ENCODE measurements around the gene SCN1B.
A peak's percentile ranks its signal among the peaks of the same experiment; 100 is the strongest.

Gene SCN1B

GRCh38 chr19:35086455-35086854 lies 56.2 kb downstream of the SCN1B start (continued):
- no peak for TF ChIP-seq REST (tag by site-specific recombination; IDR thresholded peaks at IDR 0.05)
- TF ChIP-seq ZNF544 (tag by site-specific recombination; IDR thresholded peaks at IDR 0.05), result no peak
- no peak for TF ChIP-seq BCL11B (tag by site-specific recombination; IDR thresholded peaks at IDR 0.05; ENCODE audit: low read depth)
- no peak for TF ChIP-seq BCL6B (tag by site-specific recombination; IDR thresholded peaks at IDR 0.05)
- TF ChIP-seq KLF16 (tag by site-specific recombination; IDR thresholded peaks at IDR 0.05), result no peak
- TF ChIP-seq ZNF112 (tag by site-specific recombination; IDR thresholded peaks at IDR 0.05), result no peak
- TF ChIP-seq, protein P1, sequence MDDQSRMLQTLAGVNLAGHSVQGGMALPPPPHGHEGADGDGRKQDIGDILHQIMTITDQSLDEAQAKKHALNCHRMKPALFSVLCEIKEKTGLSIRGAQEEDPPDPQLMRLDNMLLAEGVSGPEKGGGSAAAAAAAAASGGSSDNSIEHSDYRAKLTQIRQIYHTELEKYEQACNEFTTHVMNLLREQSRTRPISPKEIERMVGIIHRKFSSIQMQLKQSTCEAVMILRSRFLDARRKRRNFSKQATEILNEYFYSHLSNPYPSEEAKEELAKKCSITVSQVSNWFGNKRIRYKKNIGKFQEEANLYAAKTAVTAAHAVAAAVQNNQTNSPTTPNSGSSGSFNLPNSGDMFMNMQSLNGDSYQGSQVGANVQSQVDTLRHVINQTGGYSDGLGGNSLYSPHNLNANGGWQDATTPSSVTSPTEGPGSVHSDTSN (CRISPR knock-in tag; IDR thresholded peaks at IDR 0.05), result no peak

DNA sequence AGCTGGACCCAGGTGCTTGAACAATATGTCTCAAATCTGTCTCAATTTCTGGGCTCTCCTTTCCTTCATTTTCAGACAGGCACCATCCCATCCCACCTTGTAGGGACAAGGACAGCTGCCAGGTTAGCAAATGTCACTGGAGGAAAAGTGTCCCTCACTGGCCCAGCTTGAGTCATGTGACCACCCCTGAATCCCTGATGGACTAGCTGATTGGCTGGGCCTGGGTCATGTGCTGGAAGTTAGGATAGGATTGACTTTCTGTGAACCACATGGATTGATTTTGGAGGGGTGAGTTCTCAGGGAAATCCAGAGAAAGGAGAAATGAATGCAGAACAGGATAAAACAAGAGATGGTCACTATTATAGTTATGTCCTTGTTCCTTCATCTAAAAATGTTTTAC lies 57.1 kb downstream of the SCN1B start:
- Histone ChIP-seq H3K4me1 (ENCODE audit: control insufficient read depth, insufficient read depth, low read length) (peaks cover 7% of the 10 kb centered on the region), H3K4me3 (ENCODE audit: low read depth, low read length) (no peak overlapping the region), H3K9me3 (ENCODE audit: control insufficient read depth, insufficient read depth, low read depth, low read length) (no peaks in the 10 kb centered on the region; the same call in 1 of the 2 replicates), H3K27ac (ENCODE audit: extremely low read depth, low read depth, low read length) (no peak overlapping the region), H3K36me3 (ENCODE audit: control insufficient read depth in 2 of 2, insufficient read depth in 1 of 2, low read length in 2 of 2) (no peaks in the 10 kb centered on the region)
- CTCF ChIA-PET, result interaction anchor here (0.7 to 4.7 kb wide), 12 partner anchors 13 to 366 kb away, joined by 3 to 60 read pairs (median 4); partner anchors contain the start of genes FXYD3 and LGI4
- POLR2A ChIA-PET, result no interaction called here
- no peak for TF ChIP-seq ZNF37A (tag by site-specific recombination; IDR thresholded peaks at IDR 0.05)

DNA sequence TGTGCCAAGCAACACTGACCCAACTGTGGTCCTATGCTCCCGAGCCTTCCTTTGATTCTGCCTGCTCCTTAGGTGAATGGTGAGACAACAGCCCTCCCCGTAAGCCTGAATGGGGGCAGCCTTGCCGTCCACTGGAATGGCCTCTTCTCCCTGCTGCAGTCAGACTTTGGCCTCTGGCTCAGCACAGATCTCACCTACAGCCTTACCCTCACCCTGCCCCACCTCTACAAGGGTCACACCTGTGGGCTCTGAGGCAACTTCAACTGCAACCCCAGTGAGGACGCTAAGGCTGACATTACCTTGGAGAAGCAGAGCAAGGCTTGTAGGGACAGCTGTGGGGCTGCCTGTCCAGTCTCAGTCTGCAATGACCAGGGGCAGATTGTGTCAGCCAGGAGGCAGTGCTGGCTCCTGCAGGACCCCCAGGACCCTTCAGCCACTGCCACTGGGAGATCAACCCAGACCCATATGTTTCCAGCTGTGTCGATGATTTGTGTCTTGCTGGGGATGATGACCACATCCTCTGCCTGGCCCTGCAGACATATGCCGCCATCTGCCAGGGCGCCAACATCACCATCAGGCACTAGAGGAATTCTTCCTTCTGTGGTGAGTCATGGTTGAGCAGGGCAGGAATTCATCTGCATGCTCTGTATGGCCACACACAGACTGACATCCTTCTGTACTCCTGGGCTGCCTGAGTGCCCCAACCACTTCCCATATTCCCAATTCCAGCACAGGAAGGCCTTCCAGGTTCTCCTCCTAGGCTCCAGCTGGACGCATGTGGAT lies 58.1 kb downstream of the SCN1B start:
- H3K4me3 ChIP-seq (ENCODE audit: low read depth, low read length), result no peak overlapping the region
- no peaks in the 10 kb centered on the region for H3K9me3 ChIP-seq (ENCODE audit: control insufficient read depth, insufficient read depth, low read depth, low read length)
- ChIA-PET CTCF (interaction anchor here (0.7 to 4.7 kb wide), 11 partner anchors 12 to 422 kb away, joined by 3 to 60 read pairs (median 5); partner anchors contain the start of gene LGI4), POLR2A (no interaction called here)
- no peak overlapping the region for H3K27ac ChIP-seq (ENCODE audit: extremely low read depth, low read depth, low read length)
- no peaks in the 10 kb centered on the region for H3K36me3 ChIP-seq (ENCODE audit: control insufficient read depth in 2 of 2, insufficient read depth in 1 of 2, low read length in 2 of 2)
- H3K4me1 ChIP-seq (ENCODE audit: control insufficient read depth, insufficient read depth, low read length), result peaks cover 7% of the 10 kb centered on the region
- TF ChIP-seq GLIS1 (tag by site-specific recombination; IDR thresholded peaks at IDR 0.05) (peak; percentile 33; the same call in 1 of the 2 replicates), ZNF704 (tag by site-specific recombination; IDR thresholded peaks at IDR 0.05) (0 out of 2 replicates have a peak, but pooled peaks have one; percentile 0), ZBTB21 (tag by site-specific recombination; IDR thresholded peaks at IDR 0.05) (0 out of 2 replicates have a peak, but pooled peaks have one; percentile 10), ZNF335 (tag by site-specific recombination; conservative IDR thresholded peaks at IDR 0.05) (peak; percentile 46; the same call in 1 of the 2 replicates), ZIC2 (tag by site-specific recombination; IDR thresholded peaks at IDR 0.05) (peak; percentile 59; the same call in 1 of the 2 replicates), ZNF394 (tag by site-specific recombination; IDR thresholded peaks at IDR 0.05; ENCODE audit: borderline replicate concordance) (no peak), INSM2 (tag by site-specific recombination; IDR thresholded peaks at IDR 0.05) (peak; percentile 90), ZBTB17 (tag by site-specific recombination; IDR thresholded peaks at IDR 0.05) (peak; percentile 66), ZNF600 (tag by site-specific recombination; IDR thresholded peaks at IDR 0.05) (peak; percentile 79), ZNF776 (tag by site-specific recombination; IDR thresholded peaks at IDR 0.05; ENCODE audit: borderline replicate concordance) (no peak)
- TF ChIP-seq, protein P2, sequence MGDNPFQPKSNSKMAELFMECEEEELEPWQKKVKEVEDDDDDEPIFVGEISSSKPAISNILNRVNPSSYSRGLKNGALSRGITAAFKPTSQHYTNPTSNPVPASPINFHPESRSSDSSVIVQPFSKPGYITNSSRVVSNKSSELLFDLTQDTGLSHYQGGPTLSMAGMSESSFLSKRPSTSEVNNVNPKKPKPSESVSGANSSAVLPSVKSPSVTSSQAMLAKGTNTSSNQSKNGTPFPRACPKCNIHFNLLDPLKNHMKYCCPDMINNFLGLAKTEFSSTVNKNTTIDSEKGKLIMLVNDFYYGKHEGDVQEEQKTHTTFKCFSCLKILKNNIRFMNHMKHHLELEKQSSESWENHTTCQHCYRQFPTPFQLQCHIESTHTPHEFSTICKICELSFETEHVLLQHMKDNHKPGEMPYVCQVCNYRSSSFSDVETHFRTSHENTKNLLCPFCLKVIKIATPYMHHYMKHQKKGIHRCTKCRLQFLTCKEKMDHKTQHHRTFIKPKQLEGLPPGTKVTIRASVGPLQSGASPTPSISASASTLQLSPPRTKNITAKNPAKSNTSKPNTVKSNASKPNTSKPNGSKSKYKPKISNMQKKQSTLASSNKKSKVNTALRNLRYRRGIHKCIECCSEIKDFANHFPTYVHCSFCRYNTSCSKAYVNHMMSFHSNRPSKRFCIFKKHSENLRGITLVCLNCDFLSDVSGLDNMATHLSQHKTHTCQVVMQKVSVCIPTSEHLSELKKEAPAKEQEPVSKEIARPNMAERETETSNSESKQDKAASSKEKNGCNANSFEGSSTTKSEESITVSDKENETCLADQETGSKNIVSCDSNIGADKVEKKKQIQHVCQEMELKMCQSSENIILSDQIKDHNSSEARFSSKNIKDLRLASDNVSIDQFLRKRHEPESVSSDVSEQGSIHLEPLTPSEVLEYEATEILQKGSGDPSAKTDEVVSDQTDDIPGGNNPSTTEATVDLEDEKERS (tag by site-specific recombination; IDR thresholded peaks at IDR 0.05), result 0 out of 2 replicates have a peak, but pooled peaks have one; percentile 46

Measured in HEK293 (cell line).